ENCODE measurements around the gene KIRREL3. TPM values are rescaled to one million over a fixed set of nuclear protein-coding genes. Genes with fewer than 3 reads are reported as not detected.

The KIRREL3 gene
- total and polyA plus RNA-seq, 2 of the 8 experiments (the other 6 are each of a cell fraction or from before 2014, with no cell fraction given): 0.29 to 0.32 TPM

DNA sequence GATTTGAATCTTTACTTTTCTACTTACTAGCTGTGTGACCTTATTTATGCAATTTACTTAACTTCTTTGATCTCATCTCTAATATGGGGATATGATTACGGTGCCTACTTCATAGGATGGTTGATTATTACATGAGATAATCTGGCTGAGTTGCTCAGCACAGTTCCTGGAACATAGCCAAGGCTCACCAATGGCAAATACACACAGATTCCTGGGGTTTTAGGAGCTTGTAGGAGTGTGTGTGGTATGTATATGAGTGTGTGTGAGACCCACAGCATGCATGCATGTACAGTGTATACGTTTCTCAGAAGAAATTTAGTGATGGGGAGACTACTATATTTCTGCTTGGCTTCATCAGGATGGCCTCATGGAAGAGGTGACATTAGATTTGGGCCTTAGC, 256.9 kb downstream of the KIRREL3 start:
- 91% methylated on average over 2 of the region's 2 CpGs; no CpG with 5 or more reads in 1 of the 2 experiments for WGBS, 2 experiments (ENCODE audit: extremely low coverage in 1 of 2, insufficient coverage in 1 of 2, insufficient read length in 1 of 2, insufficient replicate concordance in 2 of 2, low coverage in 1 of 2, low lambda C conversion rate in 2 of 2, missing lambda C conversion rate in 1 of 2)
- H3K27ac ChIP-seq (ENCODE audit: low read depth, low read length): no peak overlapping the region
- TF ChIP-seq BCL11A (IDR thresholded peaks at IDR 0.05; ENCODE audit: low read depth in 2 of 2, low read length in 2 of 2) (no peak), CBX5 (IDR thresholded peaks at IDR 0.05; ENCODE audit: low read depth, low read length) (no peak), POU5F1 (IDR thresholded peaks at IDR 0.05; ENCODE audit: low read depth, low read length) (no peak), ASH2L (IDR thresholded peaks at IDR 0.05; ENCODE audit: low read length) (no peak), GTF2F1 (IDR thresholded peaks at IDR 0.05; ENCODE audit: borderline replicate concordance, low read depth, low read length) (no peak), E2F6 (IDR thresholded peaks at IDR 0.05) (no peak), CHD1 (IDR thresholded peaks at IDR 0.05; ENCODE audit: low read depth, low read length) (no peak), RXRA (IDR thresholded peaks at IDR 0.05; ENCODE audit: insufficient read depth, low read depth, low read length) (no peak), SAP30 (IDR thresholded peaks at IDR 0.05; ENCODE audit: insufficient read depth, insufficient replicate concordance, low read length) (no peak), CTBP2 (IDR thresholded peaks at IDR 0.05; ENCODE audit: borderline replicate concordance, insufficient read depth, insufficient read length, low read length) (no peak), SP1 (IDR thresholded peaks at IDR 0.05; ENCODE audit: low read depth, low read length) (no peak), NANOG (IDR thresholded peaks at IDR 0.05; ENCODE audit: insufficient read depth, low read depth, low read length, poor library complexity, severe bottlenecking) (no peak), TAF7 (optimal IDR thresholded peaks at IDR 0.05; ENCODE audit: borderline replicate concordance, low read depth, low read length) (no peak), CREB1 (IDR thresholded peaks at IDR 0.05) (no peak)

More for the DNA sequence above, 256.9 kb downstream of the KIRREL3 start:
- no peak overlapping the region for H3K4me2 ChIP-seq (ENCODE audit: insufficient read depth in 1 of 2, low read depth in 2 of 2, low read length in 2 of 2)
- no peak overlapping the region for H2AFZ ChIP-seq (ENCODE audit: low read length)
- H3K14ac ChIP-seq (ENCODE audit: insufficient read length): no peak overlapping the region
- H3K79me1 ChIP-seq (ENCODE audit: low read depth, low read length): no peaks in the 10 kb centered on the region
- no peak overlapping the region for H4K8ac ChIP-seq (ENCODE audit: extremely low read depth, insufficient read depth, low read length)
- no peak overlapping the region for H4K5ac ChIP-seq (ENCODE audit: insufficient read length, low read depth, low read length)
- no peak overlapping the region for H2BK120ac ChIP-seq (replicated peaks; ENCODE audit: low read depth, low read length)
- H2AK5ac ChIP-seq (ENCODE audit: low read depth, low read length): no peak overlapping the region
- no peak overlapping the region for H4K91ac ChIP-seq (replicated peaks; ENCODE audit: insufficient read length, low read length)
- CTCF ChIA-PET (ENCODE audit: partially characterized antibody): interaction anchor here (1.3 to 1.7 kb wide), 2 partner anchors 12 to 136 kb away, joined by 3 read pairs; no protein-coding TSS in a partner anchor
- H3K18ac ChIP-seq (ENCODE audit: extremely low read depth, low read length): no peak overlapping the region
- no peak overlapping the region for H3K9ac ChIP-seq (replicated peaks in 1 of 4; ENCODE audit: extremely low read depth in 1 of 4, low read depth in 3 of 4, low read length in 3 of 4)
- H3K23ac ChIP-seq (ENCODE audit: insufficient read length): no peak overlapping the region
- H3K56ac ChIP-seq (replicated peaks; ENCODE audit: insufficient read length, low read depth, low read length): no peak overlapping the region
- FAIRE-seq (no peak), DNase-seq (ENCODE audit: low read depth in 1 of 2, low spot score in 2 of 2) (no peak)
- peaks cover 0 to 7% (median 4%) of the 10 kb centered on the region in 4 experiments; a peak in 4 of 7 replicates for H3K4me1 ChIP-seq (replicated peaks in 1 of 4; ENCODE audit: control insufficient read depth in 3 of 4, insufficient read depth in 4 of 4, low read length in 3 of 4)
- no peak overlapping the region for H3K4ac ChIP-seq (replicated peaks; ENCODE audit: insufficient read length, low read depth, low read length)
- H3K23me2 ChIP-seq (ENCODE audit: low read depth, low read length): no peaks in the 10 kb centered on the region
- no peak overlapping the region for H2BK20ac ChIP-seq (ENCODE audit: low read length)
- no peaks in the 10 kb centered on the region for H3K79me2 ChIP-seq (ENCODE audit: control insufficient read depth in 1 of 2, insufficient read depth in 2 of 2, low read length in 2 of 2)
- no peak overlapping the region for H2BK15ac ChIP-seq (ENCODE audit: low read length)
- no peak overlapping the region for H2BK12ac ChIP-seq (ENCODE audit: low read depth, low read length)
- H3K9me3 ChIP-seq (ENCODE audit: insufficient read depth in 2 of 2, low read depth in 1 of 2, low read length in 1 of 2): no peaks in the 10 kb centered on the region
- no peaks in the 10 kb centered on the region for H3K36me3 ChIP-seq (ENCODE audit: control insufficient read depth in 2 of 4, insufficient read depth in 4 of 4, low read length in 3 of 4)
- no peak overlapping the region for H3K4me3 ChIP-seq (ENCODE audit: extremely low read depth in 1 of 4, insufficient read depth in 2 of 4, low read depth in 3 of 4, low read length in 4 of 4)
- POLR2A ChIA-PET (ENCODE audit: partially characterized antibody): no interaction called here
- H2BK5ac ChIP-seq (ENCODE audit: low read depth, low read length): no peak overlapping the region
- no peaks in the 10 kb centered on the region for H4K20me1 ChIP-seq (replicated peaks in 1 of 2; ENCODE audit: control insufficient read depth in 1 of 2, insufficient read depth in 2 of 2, low read length in 2 of 2)
- no peaks in the 10 kb centered on the region for H3K27me3 ChIP-seq (replicated peaks in 1 of 4; ENCODE audit: control insufficient read depth in 3 of 4, extremely low read depth in 1 of 4, insufficient read depth in 3 of 4, low read length in 3 of 4)

All from H1 (cell line).